OCI-LY7 (cell line): ENCODE results near the gene GLTP. TPM values are rescaled to one million over a fixed set of nuclear protein-coding genes. Genes with fewer than 3 reads are reported as not detected.

ENCODE experiments used
- BruUV-seq: library from RNA; stranded (reverse); fragments of 400-500 nt; replicated peaks from 2 replicates; lab custom pipeline; 2021; lab: Mats Ljungman, UMichigan
- CTCF ChIA-PET: fragments of 300-600 bp; sonication (Branson Sonifier 250); formaldehyde crosslinking; loops from one replicate; lab custom pipeline; 2022; ENCODE audit warnings: antibody characterized with exemption; ENCODE audit not compliant: unreplicated experiment; lab: Charles Lee
- POLR2A ChIA-PET: fragments of 300-600 bp; sonication (Branson Sonifier 250); formaldehyde crosslinking; loops from one replicate; lab custom pipeline; 2022; ENCODE audit warnings: antibody characterized with exemption; lab: Charles Lee
- DNase-seq: peaks from one replicate; pipeline ENCODE4 v3.0.0-alpha.2; 2015; ENCODE audit warnings: low spot score
- H2AFZ ChIP-seq: fragments of 200-600 bp; sonication (generic), shearing (Covaris generic); 2 replicates; pipeline ENCODE4 v1.6.1; 2014; ENCODE audit warnings: mild to moderate bottlenecking, antibody characterized with exemption, low read length, moderate library complexity
- H3K27ac ChIP-seq: fragments of 200-600 bp; sonication (generic); 2 replicates; pipeline ENCODE4 v1.5.1; 2014; ENCODE audit warnings: mixed run types, low read depth, mild to moderate bottlenecking, moderate library complexity, low read length, inconsistent platforms; ENCODE audit not compliant: poor library complexity, severe bottlenecking
- H3K36me3 ChIP-seq: fragments of 200-600 bp; sonication (generic); 2 replicates; pipeline ENCODE4 v1.6.1; 2014; ENCODE audit warnings: mild to moderate bottlenecking, antibody characterized with exemption, low read length, moderate library complexity, mixed read lengths; ENCODE audit not compliant: insufficient read depth
- H3K4me1 ChIP-seq: fragments of 200-600 bp; sonication (generic); 2 replicates; pipeline ENCODE4 v1.5.1; 2014; ENCODE audit warnings: mild to moderate bottlenecking, low read length; ENCODE audit not compliant: insufficient read depth, poor library complexity, severe bottlenecking
- H3K4me2 ChIP-seq: fragments of 200-600 bp; sonication (generic); 2 replicates; pipeline ENCODE4 v1.6.1; 2014; ENCODE audit warnings: mild to moderate bottlenecking, low read length
- H3K4me3 ChIP-seq: fragments of 200-600 bp; sonication (generic); 2 replicates; pipeline ENCODE4 v1.5.1; 2014; ENCODE audit warnings: mild to moderate bottlenecking, low read depth, low read length; ENCODE audit not compliant: poor library complexity, severe bottlenecking
- H3K79me2 ChIP-seq: fragments of 200-600 bp; sonication (generic); 2 replicates; pipeline ENCODE4 v1.6.1; 2016; ENCODE audit warnings: low read depth, mild to moderate bottlenecking, low read length, moderate library complexity, mixed read lengths; ENCODE audit not compliant: insufficient read depth
- H3K9me2 ChIP-seq: fragments of 200-600 bp; sonication (generic); 2 replicates; pipeline ENCODE4 v1.6.1; 2016; ENCODE audit warnings: mild to moderate bottlenecking, low read length, mixed read lengths; ENCODE audit not compliant: insufficient read depth
- H3K9me3 ChIP-seq: fragments of 200-600 bp; sonication (generic); 2 replicates; pipeline ENCODE4 v1.6.1; 2014; ENCODE audit warnings: mild to moderate bottlenecking, mixed run types, low read length, mixed read lengths
- H4K20me1 ChIP-seq: fragments of 200-600 bp; sonication (generic); 2 replicates; pipeline ENCODE4 v1.6.1; 2014; ENCODE audit warnings: mild to moderate bottlenecking, antibody characterized with exemption, low read length, moderate library complexity, mixed read lengths; ENCODE audit not compliant: insufficient read depth
- CTCF ChIP-seq: fragments of 200-600 bp; sonication (generic); conservative IDR thresholded peaks from 2 replicates; pipeline ENCODE4 v1.5.1; 2014; ENCODE audit warnings: mild to moderate bottlenecking, antibody characterized with exemption, low read length, moderate library complexity, mixed read lengths
- EZH2phosphoT487 ChIP-seq: fragments of 200-600 bp; sonication (generic); IDR thresholded peaks from 2 replicates; pipeline ENCODE4 v1.6.1; 2018; ENCODE audit warnings: low read depth, borderline replicate concordance, mild to moderate bottlenecking, mixed run types, antibody characterized with exemption, low read length, moderate library complexity, mixed read lengths
- intact Hi-C: fragments of 100-400 bp; cut with micrococcal nuclease; formaldehyde crosslinking; loops from one replicate; pipeline ENCODE4 v1.10.0; 2022; ENCODE audit not compliant: unreplicated experiment
- total RNA-seq, 2 experiments: library from RNA; depleted of rRNA in 1 of 2; stranded (reverse); fragments of >200 nt in 1 of 2; shearing (Covaris generic) in 1 of 2; gene quantifications; 2 replicates each; pipeline ENCODE4 v1.2.3, GENCODE V29; 2014 to 2022

GLTP gene
- total RNA-seq, 2 experiments from 2014 or later, result 24.0 to 27.3 TPM

GRCh38 chr12:109927622-109928021 lies 47.3 kb upstream of the GLTP start:
- no peak for TF ChIP-seq EZH2phosphoT487
- TF ChIP-seq CTCF, result peak; percentile 77
- ChIA-PET POLR2A (no interaction called here), CTCF (interaction anchor here (0.5 to 1.1 kb wide), 2 partner anchors 11 to 266 kb away, joined by 4 read pairs; no protein-coding TSS in a partner anchor)
- H4K20me1 ChIP-seq, result no peaks in the 10 kb centered on the region
- no peaks in the 10 kb centered on the region for H3K79me2 ChIP-seq
- intact Hi-C loops, result loop anchor here (1.0 kb wide), 1 partner anchor 74 kb away; no protein-coding TSS in a partner anchor
- DNase-seq, result peak; percentile 46
- H3K36me3 ChIP-seq, result peaks cover 75% of the 10 kb centered on the region
- no TSS peak for BruUV-seq
- no peak overlapping the region for H3K4me2 ChIP-seq
- no peak overlapping the region for H3K27ac ChIP-seq
- peaks cover 14% of the 10 kb centered on the region for H3K4me1 ChIP-seq
- no peak overlapping the region for H3K4me3 ChIP-seq
- no peak overlapping the region for H2AFZ ChIP-seq
- no peaks in the 10 kb centered on the region for H3K9me3 ChIP-seq
- H3K9me2 ChIP-seq, result no peaks in the 10 kb centered on the region

GRCh38 chr12:109926488-109927210 lies 46.3 kb upstream of the GLTP start:
- BruUV-seq, result no TSS peak
- DNase-seq, result no peak
- H3K36me3 ChIP-seq, result peaks cover 69% of the 10 kb centered on the region
- H3K79me2 ChIP-seq, result no peaks in the 10 kb centered on the region
- H3K4me3 ChIP-seq, result no peak overlapping the region
- intact Hi-C loops, result loop anchor here (1.0 kb wide), 1 partner anchor 73 kb away; no protein-coding TSS in a partner anchor
- H4K20me1 ChIP-seq, result no peaks in the 10 kb centered on the region
- H3K4me1 ChIP-seq, result peaks cover 14% of the 10 kb centered on the region
- no peaks in the 10 kb centered on the region for H3K9me2 ChIP-seq
- H3K27ac ChIP-seq, result no peak overlapping the region
- H3K4me2 ChIP-seq, result no peak overlapping the region
- ChIA-PET POLR2A (interaction anchor here (0.7 kb wide), 1 partner anchor 94 kb away, joined by 7 read pairs; no protein-coding TSS in a partner anchor), CTCF (no interaction called here)
- H2AFZ ChIP-seq, result no peak overlapping the region
- H3K9me3 ChIP-seq, result no peaks in the 10 kb centered on the region
- TF ChIP-seq CTCF (no peak), EZH2phosphoT487 (no peak)

GRCh38 chr12:109926016-109926415 lies 45.7 kb upstream of the GLTP start:
- no peak overlapping the region for H3K4me2 ChIP-seq

More at GRCh38 chr12:109926016-109926415, 45.7 kb upstream of the GLTP start:
- Histone ChIP-seq H3K9me2 (no peaks in the 10 kb centered on the region), H3K4me1 (peaks cover 14% of the 10 kb centered on the region), H2AFZ (no peak overlapping the region), H3K79me2 (no peaks in the 10 kb centered on the region), H3K27ac (no peak overlapping the region), H3K36me3 (peaks cover 69% of the 10 kb centered on the region), H4K20me1 (no peaks in the 10 kb centered on the region), H3K9me3 (no peaks in the 10 kb centered on the region), H3K4me3 (no peak overlapping the region)
- BruUV-seq, result no TSS peak
- no peak for TF ChIP-seq EZH2phosphoT487
- intact Hi-C loops, result no loop called here
- POLR2A ChIA-PET, result no interaction called here
- CTCF ChIA-PET, result no interaction called here
- no peak for DNase-seq
